Body of pancreas (tissue), 4 donors: ENCODE results near the gene TMEM63C.

Source experiments
- POLR2A ChIP-seq, 3 donors: fragments of 450-650 bp; IDR thresholded peaks; one replicate each; pipeline ENCODE4 v1.6.1; 2016; ENCODE audit warnings: antibody characterized with exemption in 3 of 3, mild to moderate bottlenecking in 2 of 3
- TF ChIP-seq, protein P1 (sequence below), 7 experiments: fragments of 450-650 bp in 4 of 7; fragments of 200-600 bp in 3 of 7; sonication (generic) in 3 of 7; IDR thresholded peaks; one replicate each; pipeline ENCODE4 v1.5.1; 2016 to 2019; ENCODE audit warnings: antibody characterized with exemption in 7 of 7

DNA sequence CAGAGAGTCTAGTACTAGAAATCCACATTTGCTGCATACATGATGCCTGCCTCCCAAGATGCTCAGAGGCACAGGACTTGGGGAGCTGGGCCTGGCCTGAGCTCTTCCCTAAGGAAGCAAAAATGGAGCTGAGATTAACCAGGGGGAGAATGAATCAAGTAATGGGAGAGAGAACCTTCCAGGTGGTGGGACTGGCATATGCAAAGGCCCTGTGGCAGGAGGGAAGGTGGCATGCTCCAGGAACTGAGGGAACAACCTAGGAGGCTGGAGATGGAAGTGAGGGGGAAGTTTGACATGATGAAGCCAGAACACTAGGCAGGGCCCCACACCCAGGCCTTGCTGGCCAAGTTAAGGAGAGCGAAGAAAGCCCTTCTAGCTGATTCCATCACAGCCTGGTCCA is 23.3 kb downstream of the TMEM63C start:
- no peak for TF ChIP-seq POLR2A (IDR thresholded peaks at IDR 0.05)
- TF ChIP-seq, protein P1, sequence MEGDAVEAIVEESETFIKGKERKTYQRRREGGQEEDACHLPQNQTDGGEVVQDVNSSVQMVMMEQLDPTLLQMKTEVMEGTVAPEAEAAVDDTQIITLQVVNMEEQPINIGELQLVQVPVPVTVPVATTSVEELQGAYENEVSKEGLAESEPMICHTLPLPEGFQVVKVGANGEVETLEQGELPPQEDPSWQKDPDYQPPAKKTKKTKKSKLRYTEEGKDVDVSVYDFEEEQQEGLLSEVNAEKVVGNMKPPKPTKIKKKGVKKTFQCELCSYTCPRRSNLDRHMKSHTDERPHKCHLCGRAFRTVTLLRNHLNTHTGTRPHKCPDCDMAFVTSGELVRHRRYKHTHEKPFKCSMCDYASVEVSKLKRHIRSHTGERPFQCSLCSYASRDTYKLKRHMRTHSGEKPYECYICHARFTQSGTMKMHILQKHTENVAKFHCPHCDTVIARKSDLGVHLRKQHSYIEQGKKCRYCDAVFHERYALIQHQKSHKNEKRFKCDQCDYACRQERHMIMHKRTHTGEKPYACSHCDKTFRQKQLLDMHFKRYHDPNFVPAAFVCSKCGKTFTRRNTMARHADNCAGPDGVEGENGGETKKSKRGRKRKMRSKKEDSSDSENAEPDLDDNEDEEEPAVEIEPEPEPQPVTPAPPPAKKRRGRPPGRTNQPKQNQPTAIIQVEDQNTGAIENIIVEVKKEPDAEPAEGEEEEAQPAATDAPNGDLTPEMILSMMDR (IDR thresholded peaks at IDR 0.05): no peak
